OCI-LY1 (cell line): ENCODE results near the gene LRP2.

Experiments used
- EZH2 ChIP-seq: fragments of 200-600 bp; sonication (generic), shearing (Covaris generic); IDR thresholded peaks from 2 replicates; pipeline ENCODE4 v1.8.0; 2017; ENCODE audit warnings: borderline replicate concordance, mixed run types, mild to moderate bottlenecking, antibody characterized with exemption, low read length, moderate library complexity, mixed read lengths
- TF ChIP-seq, protein P1 (sequence below): fragments of 200-600 bp; sonication (generic), shearing (Covaris generic); IDR thresholded peaks from 2 replicates; pipeline ENCODE4 v1.5.1; 2017; ENCODE audit warnings: mild to moderate bottlenecking, antibody characterized with exemption, low read length, moderate library complexity, mixed read lengths

DNA sequence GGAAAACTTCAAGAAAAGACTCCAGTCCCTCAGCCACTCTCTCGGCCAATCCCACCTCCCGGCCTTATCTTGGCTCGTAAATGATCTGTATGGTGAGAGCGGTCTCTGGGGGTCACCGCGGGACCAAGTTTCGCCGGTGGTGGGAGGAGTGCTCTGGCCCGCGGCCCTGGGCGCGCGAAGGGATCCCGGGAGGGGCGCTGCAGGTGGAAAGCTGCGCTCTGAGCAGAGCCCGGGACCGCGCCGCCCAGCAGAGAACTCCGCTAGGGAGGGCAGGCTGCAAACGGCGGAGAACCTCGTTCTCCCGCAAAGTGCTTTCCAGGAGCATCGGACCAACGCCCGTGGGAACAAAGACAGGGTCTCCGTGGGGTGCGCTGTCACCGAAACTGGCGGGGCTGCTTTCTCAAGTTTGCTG, 622 bp downstream of the LRP2 start:
- TF ChIP-seq, protein P1, sequence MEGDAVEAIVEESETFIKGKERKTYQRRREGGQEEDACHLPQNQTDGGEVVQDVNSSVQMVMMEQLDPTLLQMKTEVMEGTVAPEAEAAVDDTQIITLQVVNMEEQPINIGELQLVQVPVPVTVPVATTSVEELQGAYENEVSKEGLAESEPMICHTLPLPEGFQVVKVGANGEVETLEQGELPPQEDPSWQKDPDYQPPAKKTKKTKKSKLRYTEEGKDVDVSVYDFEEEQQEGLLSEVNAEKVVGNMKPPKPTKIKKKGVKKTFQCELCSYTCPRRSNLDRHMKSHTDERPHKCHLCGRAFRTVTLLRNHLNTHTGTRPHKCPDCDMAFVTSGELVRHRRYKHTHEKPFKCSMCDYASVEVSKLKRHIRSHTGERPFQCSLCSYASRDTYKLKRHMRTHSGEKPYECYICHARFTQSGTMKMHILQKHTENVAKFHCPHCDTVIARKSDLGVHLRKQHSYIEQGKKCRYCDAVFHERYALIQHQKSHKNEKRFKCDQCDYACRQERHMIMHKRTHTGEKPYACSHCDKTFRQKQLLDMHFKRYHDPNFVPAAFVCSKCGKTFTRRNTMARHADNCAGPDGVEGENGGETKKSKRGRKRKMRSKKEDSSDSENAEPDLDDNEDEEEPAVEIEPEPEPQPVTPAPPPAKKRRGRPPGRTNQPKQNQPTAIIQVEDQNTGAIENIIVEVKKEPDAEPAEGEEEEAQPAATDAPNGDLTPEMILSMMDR = no peak
- no peak for TF ChIP-seq EZH2
